AG04449 (cell line): ENCODE measurements around the gene CILP2.

ENCODE experiments used
- CTCF ChIA-PET: fragments of 350-600 bp; formaldehyde crosslinking; extraction: SDS; loops from one replicate; lab custom pipeline; 2021; ENCODE audit warnings: antibody characterized with exemption; lab: Yijun Ruan, JAX
- POLR2A ChIA-PET: fragments of 400-600, 350-600 bp; formaldehyde crosslinking; extraction: SDS; loops from one replicate; lab custom pipeline; 2020; ENCODE audit warnings: antibody characterized with exemption, inconsistent platforms; lab: Yijun Ruan, JAX
- DNase-seq: peaks from one replicate; pipeline ENCODE4 v3.0.0-alpha.2; 2010; ENCODE audit warnings: low read depth, low spot score
- H3K4me3 ChIP-seq: 2 replicates; pipeline ENCODE4 v1.5.1; 2011; ENCODE audit warnings: low read depth, mild to moderate bottlenecking, control low read depth, low read length
- TF ChIP-seq, protein P1 (sequence below): IDR thresholded peaks from one replicate; pipeline ENCODE4 v1.5.1; 2011; ENCODE audit warnings: mild to moderate bottlenecking, moderate library complexity, low read length, control low read depth, inconsistent platforms; ENCODE audit not compliant: insufficient read depth; ENCODE audit errors: missing control alignments

The CILP2 gene

GRCh38 chr19:19526581-19527370 is 11.3 kb upstream of the CILP2 start:
- TF ChIP-seq, protein P1, sequence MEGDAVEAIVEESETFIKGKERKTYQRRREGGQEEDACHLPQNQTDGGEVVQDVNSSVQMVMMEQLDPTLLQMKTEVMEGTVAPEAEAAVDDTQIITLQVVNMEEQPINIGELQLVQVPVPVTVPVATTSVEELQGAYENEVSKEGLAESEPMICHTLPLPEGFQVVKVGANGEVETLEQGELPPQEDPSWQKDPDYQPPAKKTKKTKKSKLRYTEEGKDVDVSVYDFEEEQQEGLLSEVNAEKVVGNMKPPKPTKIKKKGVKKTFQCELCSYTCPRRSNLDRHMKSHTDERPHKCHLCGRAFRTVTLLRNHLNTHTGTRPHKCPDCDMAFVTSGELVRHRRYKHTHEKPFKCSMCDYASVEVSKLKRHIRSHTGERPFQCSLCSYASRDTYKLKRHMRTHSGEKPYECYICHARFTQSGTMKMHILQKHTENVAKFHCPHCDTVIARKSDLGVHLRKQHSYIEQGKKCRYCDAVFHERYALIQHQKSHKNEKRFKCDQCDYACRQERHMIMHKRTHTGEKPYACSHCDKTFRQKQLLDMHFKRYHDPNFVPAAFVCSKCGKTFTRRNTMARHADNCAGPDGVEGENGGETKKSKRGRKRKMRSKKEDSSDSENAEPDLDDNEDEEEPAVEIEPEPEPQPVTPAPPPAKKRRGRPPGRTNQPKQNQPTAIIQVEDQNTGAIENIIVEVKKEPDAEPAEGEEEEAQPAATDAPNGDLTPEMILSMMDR = no peak
- no peak overlapping the region for H3K4me3 ChIP-seq
- no peak for DNase-seq
- ChIA-PET CTCF (interaction anchor here (8.6 to 12.9 kb wide), 2 partner anchors 25 to 120 kb away, joined by 142 to 279 read pairs; partner anchors contain the start of gene GMIP), POLR2A (no interaction called here)

GRCh38 chr19:19527371-19527656 is 10.8 kb upstream of the CILP2 start:
- H3K4me3 ChIP-seq = no peak overlapping the region
- ChIA-PET CTCF (interaction anchor here (8.6 to 12.9 kb wide), 2 partner anchors 24 to 120 kb away, joined by 142 to 279 read pairs; partner anchors contain the start of gene GMIP), POLR2A (no interaction called here)
- no peak for DNase-seq
- TF ChIP-seq, protein P1 = no peak

- POLR2A ChIA-PET = no interaction called here
- DNase-seq = no peak
- H3K4me3 ChIP-seq = no peak overlapping the region
- CTCF ChIA-PET = interaction anchor here (1.1 to 12.9 kb wide), 5 partner anchors 16 to 124 kb away, joined by 4 to 279 read pairs (median 4); partner anchors contain the start of gene GMIP
- TF ChIP-seq, protein P1 = no peak
Observed at GRCh38 chr19:19527674-19528625, 10.1 kb upstream of the CILP2 start.

GRCh38 chr19:19528721-19529490 is 9.2 kb upstream of the CILP2 start, which contains the start of gene YJEFN3:
TSS of gene YJEFN3 (plus strand) at chr19:19528911. CDS start at chr19:19528933, 22 bp downstream.
- TF ChIP-seq, protein P1 = no peak
- ChIA-PET POLR2A (no interaction called here), CTCF (interaction anchor here (0.9 to 12.9 kb wide), 7 partner anchors 15 to 123 kb away, joined by 3 to 279 read pairs (median 4); partner anchors contain the start of gene GMIP)
- no peak for DNase-seq
- H3K4me3 ChIP-seq = no peak within 1 kb of the TSS

DNA sequence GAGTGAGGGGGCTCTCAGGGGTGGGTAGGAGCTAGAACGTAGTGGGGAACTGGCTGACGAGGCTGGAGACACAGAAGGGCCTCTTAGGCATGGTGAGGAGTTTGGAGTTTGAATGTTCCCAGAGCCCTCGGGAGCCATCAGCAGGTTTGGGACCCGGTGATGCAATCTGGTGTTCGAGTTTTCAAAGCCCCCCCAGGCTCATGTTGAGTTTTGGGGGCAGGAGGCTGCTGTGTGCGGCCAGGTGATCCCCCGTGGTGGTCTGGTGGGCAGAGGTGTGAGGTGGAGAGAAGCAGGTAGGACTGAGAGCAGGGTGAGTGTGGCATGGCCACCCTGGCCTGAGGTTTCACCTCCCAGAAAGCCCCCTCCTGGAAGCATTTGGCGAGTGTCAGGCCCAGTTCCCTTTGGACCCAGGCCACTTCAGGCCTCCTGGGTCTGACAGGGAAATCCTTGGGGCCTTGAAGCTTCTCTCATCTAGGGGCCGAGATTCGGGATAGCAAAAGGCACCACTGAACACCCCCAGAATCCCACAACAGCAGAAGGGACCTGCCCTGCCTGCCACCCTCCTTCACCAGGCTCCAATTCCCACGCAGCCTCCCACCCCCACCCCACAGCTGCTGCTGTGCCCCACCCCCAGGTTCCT is 8.2 kb upstream of the CILP2 start:
- no peak for DNase-seq
- CTCF ChIA-PET = interaction anchor here (0.9 to 12.9 kb wide), 12 partner anchors 10 to 429 kb away, joined by 3 to 279 read pairs (median 4); partner anchors contain the start of genes GMIP and NDUFA13
- TF ChIP-seq, protein P1 = no peak
- POLR2A ChIA-PET = no interaction called here
- H3K4me3 ChIP-seq = no peak overlapping the region
